Effector memory CD4-positive, alpha-beta T cell (primary cell): ENCODE data around the gene NELL1.

ENCODE experiments used
- DNase-seq, 3 donors: peaks; one replicate each; pipeline ENCODE4 v3.0.0-alpha.2; 2020
- H3K27ac ChIP-seq: 2 replicates; pipeline ENCODE4 v1.7.0; 2013; ENCODE audit warnings: mild to moderate bottlenecking, low read length, moderate library complexity; ENCODE audit not compliant: insufficient read depth, poor library complexity, severe bottlenecking
- H3K27me3 ChIP-seq: replicated peaks from 2 replicates; pipeline ENCODE4 v1.7.0; 2013; ENCODE audit warnings: mild to moderate bottlenecking, low read length; ENCODE audit not compliant: insufficient read depth, control insufficient read depth, poor library complexity, severe bottlenecking
- H3K36me3 ChIP-seq: 2 replicates; pipeline ENCODE4 v1.7.0; 2013; ENCODE audit warnings: mild to moderate bottlenecking, low read length, moderate library complexity; ENCODE audit not compliant: control insufficient read depth, insufficient read depth
- H3K4me1 ChIP-seq: 2 replicates; pipeline ENCODE4 v1.7.0; 2013; ENCODE audit warnings: low read length, mild to moderate bottlenecking; ENCODE audit not compliant: control insufficient read depth, insufficient read depth, poor library complexity, severe bottlenecking
- H3K4me3 ChIP-seq: 2 replicates; pipeline ENCODE4 v1.7.0; 2013; ENCODE audit warnings: low read length, low read depth, mild to moderate bottlenecking; ENCODE audit not compliant: insufficient read depth, poor library complexity, severe bottlenecking
- H3K9me3 ChIP-seq: 2 replicates; pipeline ENCODE4 v1.7.0; 2013; ENCODE audit warnings: mild to moderate bottlenecking, low read length, moderate library complexity; ENCODE audit not compliant: control insufficient read depth

Gene NELL1

DNA sequence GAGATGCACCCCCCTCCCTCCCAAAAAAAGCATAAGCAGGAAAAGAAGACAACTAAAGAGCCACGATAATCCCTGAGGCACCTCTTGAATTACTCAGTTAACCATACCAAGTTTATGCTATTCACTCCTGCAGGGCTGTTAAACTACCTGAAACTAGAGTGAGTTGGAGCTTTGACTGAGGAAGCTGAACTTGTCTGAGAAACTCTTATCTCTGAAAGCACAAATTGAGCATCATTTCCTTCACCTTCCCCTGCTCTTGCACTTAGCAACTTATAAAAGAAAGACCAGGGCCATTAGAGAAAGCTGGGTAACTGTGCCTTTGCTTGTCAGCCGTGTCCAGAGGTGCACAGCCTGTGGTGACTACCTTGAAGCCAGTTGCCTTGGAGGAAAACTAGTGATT lies 745.6 kb downstream of the NELL1 start:
- no peaks in the 10 kb centered on the region for H3K27me3 ChIP-seq
- no peak for DNase-seq
- no peak overlapping the region for H3K4me3 ChIP-seq
- H3K36me3 ChIP-seq = no peaks in the 10 kb centered on the region
- H3K9me3 ChIP-seq = no peaks in the 10 kb centered on the region
- no peaks in the 10 kb centered on the region for H3K4me1 ChIP-seq
- H3K27ac ChIP-seq = no peak overlapping the region

DNA sequence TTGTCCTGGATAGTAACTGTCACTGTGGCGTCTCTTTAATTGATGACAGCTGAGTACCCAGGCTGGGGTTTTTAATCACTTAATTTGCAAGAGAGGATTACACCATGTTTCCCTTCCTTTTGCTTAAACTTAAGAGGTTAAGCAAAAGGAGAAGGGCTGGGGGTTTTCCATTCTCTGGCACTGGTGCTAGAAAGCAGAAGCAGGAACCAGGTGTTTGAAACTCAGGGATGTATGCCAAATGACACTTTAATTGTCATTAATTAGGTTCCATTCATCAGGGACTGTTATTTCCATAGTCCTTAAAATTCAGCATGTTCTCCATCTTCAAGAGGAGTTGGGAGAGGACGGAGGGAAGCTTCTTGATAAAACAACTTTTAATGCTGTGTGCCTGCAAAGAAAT lies 746.2 kb downstream of the NELL1 start:
- Histone ChIP-seq H3K27me3 (no peaks in the 10 kb centered on the region), H3K9me3 (no peaks in the 10 kb centered on the region), H3K4me1 (no peaks in the 10 kb centered on the region), H3K36me3 (no peaks in the 10 kb centered on the region), H3K4me3 (no peak overlapping the region), H3K27ac (no peak overlapping the region)
- no peak for DNase-seq

DNA sequence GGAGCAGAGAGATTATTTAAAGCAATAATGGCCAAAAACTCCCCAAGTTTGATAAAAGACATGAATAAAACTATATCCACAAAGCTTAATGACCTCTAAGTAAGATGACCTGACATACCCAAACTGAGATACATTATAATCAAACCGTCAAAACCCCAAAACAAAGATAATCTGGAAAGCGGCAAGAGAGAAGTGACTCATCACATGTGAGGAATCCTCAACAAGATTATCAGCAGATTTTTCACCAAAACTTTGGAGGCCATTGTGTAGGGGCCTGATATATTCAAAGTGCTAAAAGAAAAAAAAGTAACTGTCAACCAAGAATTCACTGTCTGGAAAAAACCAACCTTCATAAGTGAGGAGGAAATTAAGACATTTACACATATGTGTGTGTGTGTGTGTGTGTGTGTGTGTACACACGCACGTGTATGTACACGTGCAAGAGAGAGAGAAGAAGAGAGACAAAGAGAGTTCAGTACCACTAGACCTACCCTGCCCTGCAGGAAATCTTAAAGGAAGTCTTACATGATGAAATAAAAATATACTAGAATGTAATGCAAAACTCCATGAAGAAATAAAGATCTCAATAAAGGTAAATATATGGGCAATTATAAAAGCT lies 752.4 kb downstream of the NELL1 start:
- no peaks in the 10 kb centered on the region for H3K4me1 ChIP-seq
- H3K36me3 ChIP-seq = no peaks in the 10 kb centered on the region
- H3K27me3 ChIP-seq = no peaks in the 10 kb centered on the region
- H3K27ac ChIP-seq = no peak overlapping the region
- H3K4me3 ChIP-seq = no peak overlapping the region
- no peak for DNase-seq
- no peaks in the 10 kb centered on the region for H3K9me3 ChIP-seq

DNA sequence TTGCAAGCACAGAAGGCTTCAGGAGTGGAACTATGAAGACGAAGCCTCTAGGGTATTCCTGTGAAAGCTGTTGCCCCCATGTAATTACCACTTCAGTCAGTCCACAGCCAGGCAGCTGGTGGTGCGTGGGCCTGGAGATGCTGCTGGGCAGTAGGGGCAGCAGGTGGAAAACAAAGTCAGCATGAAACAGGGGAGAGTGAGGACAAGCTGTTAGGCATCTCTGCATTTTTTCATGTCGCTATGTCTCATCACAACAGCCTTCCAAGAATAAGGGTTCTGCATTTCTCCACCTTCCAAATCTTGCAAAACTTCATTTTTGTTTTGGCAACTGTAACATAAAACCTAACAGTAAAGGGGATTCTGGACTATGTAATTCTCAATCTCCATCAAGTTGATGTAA lies 757.5 kb downstream of the NELL1 start:
- H3K27me3 ChIP-seq = no peaks in the 10 kb centered on the region
- no peak overlapping the region for H3K27ac ChIP-seq
- no peaks in the 10 kb centered on the region for H3K36me3 ChIP-seq
- no peak for DNase-seq
- H3K9me3 ChIP-seq = no peaks in the 10 kb centered on the region
- H3K4me3 ChIP-seq = no peak overlapping the region
- no peaks in the 10 kb centered on the region for H3K4me1 ChIP-seq

DNA sequence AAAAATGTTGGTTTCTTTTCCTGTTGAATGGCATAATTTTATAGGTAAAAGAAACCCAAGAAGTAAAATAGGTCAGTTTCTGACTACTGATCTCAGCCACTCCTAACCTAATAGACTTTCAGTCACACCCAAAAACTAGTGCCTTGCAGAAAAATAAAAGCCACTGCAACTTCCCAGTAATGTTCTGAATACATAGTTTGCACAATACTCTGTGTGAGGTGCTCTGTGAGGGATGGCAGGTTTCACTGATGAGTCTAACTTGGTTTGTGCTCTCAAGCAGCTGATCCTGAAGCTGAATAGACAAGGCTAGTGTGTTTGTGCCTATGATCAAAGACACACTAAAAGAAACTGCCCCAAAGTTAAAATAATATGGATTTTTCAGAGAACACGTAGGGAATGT lies 758.3 kb downstream of the NELL1 start:
- H3K36me3 ChIP-seq = no peaks in the 10 kb centered on the region

DNA sequence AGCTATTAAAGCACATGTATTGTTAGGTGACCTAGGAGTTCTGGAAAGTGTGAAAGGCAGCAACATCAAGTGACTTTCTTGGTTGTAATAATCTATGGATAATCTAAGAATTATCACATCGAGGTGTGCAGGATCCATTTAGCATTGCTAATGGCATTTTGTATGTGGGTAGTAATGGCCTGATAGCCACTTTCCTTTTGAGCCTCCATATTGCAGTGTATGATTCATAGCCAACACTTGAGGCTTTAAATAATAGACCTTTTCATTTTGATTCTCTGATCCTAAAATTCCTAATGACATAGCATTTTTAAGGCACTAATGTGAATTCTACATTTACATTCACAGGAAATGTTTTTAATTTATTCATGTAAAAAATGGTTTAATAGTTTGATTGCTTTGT lies 759.4 kb downstream of the NELL1 start:
- Histone ChIP-seq H3K4me3 (no peak overlapping the region), H3K27ac (no peak overlapping the region), H3K36me3 (no peaks in the 10 kb centered on the region), H3K27me3 (no peaks in the 10 kb centered on the region), H3K9me3 (no peaks in the 10 kb centered on the region), H3K4me1 (no peaks in the 10 kb centered on the region)
- no peak for DNase-seq

More for the DNA sequence above, 758.3 kb downstream of the NELL1 start:
- DNase-seq = no peak
- Histone ChIP-seq H3K27ac (no peak overlapping the region), H3K9me3 (no peaks in the 10 kb centered on the region), H3K4me1 (no peaks in the 10 kb centered on the region), H3K27me3 (no peaks in the 10 kb centered on the region), H3K4me3 (no peak overlapping the region)

DNA sequence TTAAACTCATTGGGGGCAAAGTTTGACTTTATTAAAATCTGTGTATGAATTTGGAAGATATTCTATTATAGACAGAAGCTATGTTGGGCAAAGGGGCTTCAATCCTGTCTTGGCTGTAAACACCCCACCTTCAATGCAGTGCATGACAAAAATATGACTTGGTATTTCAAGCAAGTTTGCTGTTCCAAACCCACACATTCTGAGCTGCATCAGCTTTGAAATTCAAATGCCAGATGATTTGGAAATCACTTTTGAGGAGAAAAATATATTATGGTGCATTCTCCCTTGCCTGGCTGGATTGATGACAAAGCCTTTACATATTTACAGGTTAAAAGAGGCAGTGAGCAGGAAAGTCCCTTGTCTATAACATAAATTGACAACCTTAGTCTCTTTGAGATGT lies 760.0 kb downstream of the NELL1 start:
- no peaks in the 10 kb centered on the region for H3K9me3 ChIP-seq
- no peak for DNase-seq
- H3K36me3 ChIP-seq = no peaks in the 10 kb centered on the region
- H3K4me3 ChIP-seq = no peak overlapping the region
- no peaks in the 10 kb centered on the region for H3K4me1 ChIP-seq
- H3K27ac ChIP-seq = no peak overlapping the region
- no peaks in the 10 kb centered on the region for H3K27me3 ChIP-seq

DNA sequence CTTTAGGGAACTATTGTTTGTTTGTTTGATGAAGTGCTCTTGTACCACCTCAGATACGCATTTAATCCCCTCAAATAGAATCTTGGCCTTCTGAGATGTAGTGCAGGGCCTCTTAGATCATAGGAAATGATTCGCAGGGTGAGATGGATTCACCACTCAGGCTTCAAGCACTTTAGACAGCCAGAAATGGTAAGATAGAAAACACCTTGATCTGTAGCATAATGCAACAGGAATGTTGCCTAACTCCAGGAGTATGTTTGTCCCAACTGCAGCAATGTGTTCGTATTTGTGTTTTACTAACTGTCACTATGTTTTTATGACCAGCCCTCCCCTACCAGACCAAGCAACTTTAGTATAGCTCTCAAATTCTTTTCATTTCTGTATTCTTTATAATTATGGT lies 761.2 kb downstream of the NELL1 start:
- no peaks in the 10 kb centered on the region for H3K36me3 ChIP-seq
- H3K4me1 ChIP-seq = no peaks in the 10 kb centered on the region
- H3K27ac ChIP-seq = no peak overlapping the region
- no peaks in the 10 kb centered on the region for H3K9me3 ChIP-seq
- no peak overlapping the region for H3K4me3 ChIP-seq
- DNase-seq = no peak
- no peaks in the 10 kb centered on the region for H3K27me3 ChIP-seq

DNA sequence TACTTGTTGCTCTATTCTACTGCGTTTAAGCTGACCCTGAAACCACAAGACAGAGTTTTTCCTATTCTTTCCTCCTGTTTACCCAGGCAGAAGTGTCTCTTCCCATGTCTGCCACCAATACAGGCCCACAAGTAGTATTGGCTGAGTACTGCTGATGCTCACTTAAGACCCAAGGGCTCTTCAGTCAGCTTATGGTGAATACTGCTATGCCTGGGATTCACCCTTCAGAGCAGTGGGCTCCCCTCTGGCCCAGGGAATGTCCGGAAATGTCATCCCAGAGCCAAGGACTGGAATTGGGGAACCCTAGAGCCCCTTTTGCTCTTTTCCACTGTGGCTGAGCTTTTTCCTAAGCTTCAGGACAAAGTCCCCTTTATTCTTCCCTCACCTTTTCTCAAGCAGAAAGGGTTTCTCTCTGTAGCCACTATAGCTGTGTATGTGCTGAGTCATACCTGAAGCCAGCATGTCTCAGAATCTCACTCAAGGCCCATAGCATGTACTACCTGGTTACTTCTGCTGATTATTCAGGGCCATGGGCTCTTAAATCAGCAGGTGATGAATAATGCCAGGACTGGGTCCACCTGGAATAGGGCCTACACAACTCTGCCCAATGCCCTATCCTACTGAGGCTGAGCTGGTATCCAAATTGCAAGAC lies 777.7 kb downstream of the NELL1 start:
- Histone ChIP-seq H3K9me3 (no peaks in the 10 kb centered on the region), H3K4me1 (no peaks in the 10 kb centered on the region), H3K27ac (no peak overlapping the region), H3K4me3 (no peak overlapping the region), H3K27me3 (no peaks in the 10 kb centered on the region), H3K36me3 (no peaks in the 10 kb centered on the region)
- no peak for DNase-seq

DNA sequence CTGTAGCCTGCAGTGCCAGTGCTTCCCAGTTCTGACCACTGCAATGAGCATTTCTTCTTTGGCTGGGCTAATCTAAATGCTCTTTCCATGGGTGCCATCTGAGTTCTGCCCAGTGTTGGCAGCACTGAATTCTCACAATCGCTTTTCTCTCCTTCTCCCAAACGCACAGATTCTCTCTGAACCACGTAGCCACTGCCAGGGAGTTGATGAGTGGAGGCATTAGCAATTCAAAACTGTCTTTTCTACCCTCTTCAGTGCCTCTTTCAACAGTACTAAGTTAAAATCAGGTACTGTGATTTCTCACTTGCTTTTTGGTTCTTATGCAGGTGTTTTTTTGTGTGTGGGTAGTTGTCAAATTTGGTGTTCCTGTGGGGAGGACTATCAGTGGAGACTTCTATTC lies 778.5 kb downstream of the NELL1 start:
- DNase-seq = no peak

More for the DNA sequence above, 778.5 kb downstream of the NELL1 start:
- H3K27me3 ChIP-seq = no peaks in the 10 kb centered on the region
- no peaks in the 10 kb centered on the region for H3K4me1 ChIP-seq
- no peak overlapping the region for H3K4me3 ChIP-seq
- no peaks in the 10 kb centered on the region for H3K9me3 ChIP-seq
- no peak overlapping the region for H3K27ac ChIP-seq
- H3K36me3 ChIP-seq = no peaks in the 10 kb centered on the region
